Anterior cingulate cortex (tissue), 58 donors: ENCODE measurements around the gene FAAP100.

Experiments
- DNase-seq, 58 donors: peaks; one replicate each; lab custom pipeline; 2025; lab: John Stamatoyannopoulos, UW

The FAAP100 gene

DNA sequence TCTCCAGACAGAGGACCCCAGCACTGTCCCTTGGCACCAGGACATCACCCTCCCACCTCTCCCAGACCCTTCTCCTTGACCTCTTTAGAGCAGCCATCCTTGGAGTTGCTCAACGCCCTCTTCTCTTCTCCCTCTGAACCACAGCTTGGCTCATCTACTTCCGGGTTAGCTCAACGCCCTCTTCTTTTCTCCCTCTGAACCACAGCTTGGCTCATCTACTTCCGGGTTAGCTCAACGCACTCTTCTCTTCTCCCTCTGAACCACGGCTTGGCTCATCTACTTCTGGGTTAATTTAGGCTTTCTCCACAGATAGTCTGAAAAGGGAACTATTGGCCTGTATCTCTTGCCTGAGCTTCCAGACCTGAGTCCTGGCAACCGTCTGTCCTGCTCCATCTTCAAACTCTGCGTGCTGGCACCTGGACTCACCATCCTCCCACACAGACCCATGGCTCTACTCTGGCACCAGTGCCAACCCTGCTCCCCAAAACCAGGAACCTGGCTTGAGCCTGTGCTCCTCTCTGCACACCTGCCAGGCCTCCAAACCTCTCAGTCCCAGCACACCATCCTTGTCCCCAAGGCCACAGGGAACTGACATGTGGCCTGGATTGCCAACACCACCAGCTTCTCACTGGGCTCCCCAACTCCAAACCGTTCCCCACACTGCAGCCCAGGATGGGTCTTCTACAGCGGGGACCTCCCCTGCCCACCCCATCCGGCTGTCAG lies 25.3 kb upstream of the FAAP100 start:
- no peak for DNase-seq

- DNase-seq: no peak
Observed at GRCh38 chr17:81576621-81577277, 24.6 kb upstream of the FAAP100 start.

DNA sequence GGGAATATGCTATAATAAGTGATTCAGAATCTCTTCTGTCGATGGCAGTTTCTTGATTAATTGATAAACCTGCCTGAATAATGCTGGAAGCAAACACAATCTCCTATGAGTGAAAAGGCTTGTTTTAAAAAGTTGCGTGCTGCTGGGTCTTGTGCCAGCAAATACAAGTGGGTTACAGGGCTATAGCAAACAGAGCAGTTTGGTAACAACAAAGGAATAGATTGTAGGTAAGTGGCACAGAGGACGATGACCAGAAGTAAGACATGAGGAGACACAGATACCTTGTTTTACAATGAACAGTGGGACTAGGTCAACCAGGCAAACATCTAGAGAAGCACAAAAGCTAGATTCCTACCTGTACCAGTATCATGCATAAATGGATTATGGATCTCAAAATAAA lies 23.7 kb upstream of the FAAP100 start:
- DNase-seq: no peak

- DNase-seq: no peak
Observed at GRCh38 chr17:81574643-81574956, 22.4 kb upstream of the FAAP100 start.

GRCh38 chr17:81573794-81574642 lies 21.9 kb upstream of the FAAP100 start:
- no peak for DNase-seq

- no peak for DNase-seq
Observed at GRCh38 chr17:81572563-81573168, 20.5 kb upstream of the FAAP100 start.

DNA sequence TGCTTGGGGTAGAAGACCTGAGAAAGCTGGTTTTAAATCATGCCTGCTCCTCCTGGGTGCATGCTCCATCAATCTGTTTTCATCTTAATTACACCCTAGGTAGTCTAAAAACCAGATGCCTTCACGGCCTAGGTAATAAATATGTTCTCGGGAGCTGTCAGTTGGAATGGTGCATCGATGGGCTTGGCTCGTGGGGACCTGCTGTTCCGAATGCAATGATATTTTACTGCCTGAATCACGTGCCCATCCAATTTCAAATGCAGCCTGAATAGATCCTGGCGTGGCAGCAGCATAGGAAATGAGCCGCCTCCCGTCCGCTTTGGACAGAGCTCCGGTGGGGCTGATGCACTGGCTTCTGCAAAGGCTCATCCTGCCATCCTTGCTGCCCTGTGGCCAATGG lies 18.8 kb upstream of the FAAP100 start:
- peak in 5 of 58 donors; percentile 13 to 48 (median 27) for DNase-seq

- no peak for DNase-seq
Observed at GRCh38 chr17:81569986-81570514, 17.9 kb upstream of the FAAP100 start.

DNA sequence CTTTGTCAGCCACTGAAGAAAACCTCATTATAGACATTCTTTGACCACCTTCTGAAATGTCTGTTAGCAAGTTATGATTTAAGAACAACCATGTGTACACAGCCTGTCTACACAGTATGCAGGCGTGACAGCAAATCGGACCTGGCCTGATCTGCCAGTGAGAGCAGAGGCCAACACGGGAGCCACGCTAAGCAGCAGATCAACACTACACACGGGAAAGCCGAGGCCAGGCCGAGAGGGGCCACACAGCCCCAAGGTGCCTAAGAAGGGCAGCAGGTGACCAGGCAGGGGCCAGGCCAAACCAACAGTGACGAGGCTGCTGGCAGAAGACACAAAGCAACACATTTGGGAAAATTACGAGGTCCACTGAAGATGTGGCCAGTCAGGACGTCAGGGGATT lies 16.3 kb upstream of the FAAP100 start:
- DNase-seq: no peak

DNA sequence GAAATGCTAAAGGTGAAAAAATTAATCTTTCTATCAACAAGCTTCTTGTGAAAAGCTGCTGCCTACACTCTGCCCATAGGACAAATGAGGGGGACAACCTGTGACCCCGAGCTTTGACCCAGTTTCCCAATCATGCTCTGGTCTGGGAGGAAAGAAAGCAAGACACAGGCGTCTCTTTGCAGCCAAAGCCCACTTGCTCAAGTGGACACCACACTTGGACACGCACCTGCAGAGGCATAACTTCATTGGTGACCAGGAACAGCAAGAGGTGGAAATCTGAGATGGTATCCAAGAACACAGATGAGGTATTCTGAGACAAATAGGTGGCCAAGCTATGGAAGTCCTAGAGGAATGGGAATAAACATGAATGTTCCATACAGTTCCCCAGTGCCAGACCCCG lies 15.0 kb upstream of the FAAP100 start:
- DNase-seq: no peak

DNA sequence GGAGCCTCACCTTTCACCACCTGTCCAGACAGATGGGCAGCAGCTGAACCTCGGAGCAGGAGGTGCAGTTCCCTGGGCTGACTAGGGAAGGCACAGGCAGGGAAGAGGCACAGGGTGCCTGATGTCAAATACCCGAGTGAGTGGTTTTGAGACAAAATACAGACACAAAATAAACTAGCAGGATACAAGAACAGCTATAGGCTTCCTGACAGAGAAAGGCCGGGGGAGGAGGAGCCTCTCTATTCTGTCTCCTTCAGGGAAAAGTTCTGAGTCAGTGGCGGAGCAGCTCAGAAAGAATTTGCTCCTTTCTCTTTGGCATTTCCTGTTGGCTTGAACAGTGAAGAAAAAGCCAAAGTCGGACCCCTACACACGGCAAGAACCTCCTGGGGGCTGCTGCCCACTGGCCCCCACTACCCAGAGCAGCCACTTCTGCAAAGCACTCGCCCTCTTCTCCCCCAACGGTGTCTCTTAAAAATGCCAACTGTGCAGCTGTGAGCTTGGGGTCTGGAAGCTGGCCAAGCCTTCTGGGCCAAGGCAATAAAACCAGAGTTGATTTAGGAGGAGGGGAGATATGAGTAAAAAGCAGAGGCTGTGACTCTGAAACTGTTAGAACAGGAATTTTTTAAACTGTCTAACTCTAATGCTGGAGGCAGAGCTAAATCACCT lies 14.4 kb upstream of the FAAP100 start:
- peak in 14 of 58 donors; percentile 11 to 36 (median 24) for DNase-seq

DNA sequence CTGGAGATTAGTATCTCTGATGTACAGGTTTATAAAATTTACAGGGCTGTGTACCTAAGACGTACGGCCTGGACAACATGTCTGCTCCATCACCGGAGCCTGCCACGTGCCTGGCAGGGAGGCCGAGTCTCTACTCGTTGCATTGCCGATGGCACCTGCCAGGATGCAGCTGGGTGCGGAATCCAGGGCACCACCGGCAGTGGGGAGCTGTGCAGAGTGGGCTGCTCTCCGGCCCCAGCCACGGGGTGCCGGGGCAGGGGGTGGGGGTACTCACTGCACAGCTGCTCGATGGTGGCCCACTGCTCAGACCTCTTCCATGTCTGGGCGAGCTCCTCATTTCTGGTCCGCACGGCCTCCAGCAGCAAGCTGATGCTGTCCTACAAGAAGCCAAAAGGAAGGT lies 13.1 kb upstream of the FAAP100 start:
- DNase-seq: no peak

GRCh38 chr17:81564778-81565177 lies 12.6 kb upstream of the FAAP100 start:
- DNase-seq: no peak

DNA sequence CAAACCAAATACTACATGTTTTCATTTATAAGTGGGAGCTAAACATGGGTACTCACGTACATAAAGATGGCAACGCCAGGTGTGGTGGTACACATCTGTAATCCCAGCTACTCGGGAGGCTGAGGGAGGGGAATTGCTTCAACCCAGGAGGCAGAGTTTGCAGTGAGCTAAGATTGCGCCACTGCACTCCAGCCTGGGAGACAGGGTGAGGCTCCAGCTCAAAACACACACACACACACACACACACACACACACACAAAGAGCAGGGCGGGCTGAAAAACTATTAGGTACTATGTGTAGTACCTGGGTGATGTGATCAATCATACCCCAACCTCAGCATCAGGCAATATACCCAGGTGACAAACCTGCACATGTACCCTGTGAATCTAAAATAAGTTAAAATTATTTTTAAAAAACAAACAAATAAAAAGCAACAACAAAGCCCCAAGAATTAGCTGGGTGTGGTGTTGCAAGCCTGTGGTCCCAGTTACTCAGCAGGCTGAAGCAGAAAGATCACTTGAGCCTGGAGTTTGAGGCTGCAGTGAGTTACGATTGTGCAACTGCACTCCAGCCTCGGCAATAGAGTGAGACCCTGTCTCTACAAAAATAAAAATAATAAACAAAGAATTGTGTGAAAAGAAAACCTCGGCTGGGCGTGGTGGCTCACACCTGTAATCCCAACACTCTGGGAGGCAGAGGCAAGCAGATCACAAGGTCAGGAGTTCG lies 11.9 kb upstream of the FAAP100 start:
- DNase-seq: no peak

DNA sequence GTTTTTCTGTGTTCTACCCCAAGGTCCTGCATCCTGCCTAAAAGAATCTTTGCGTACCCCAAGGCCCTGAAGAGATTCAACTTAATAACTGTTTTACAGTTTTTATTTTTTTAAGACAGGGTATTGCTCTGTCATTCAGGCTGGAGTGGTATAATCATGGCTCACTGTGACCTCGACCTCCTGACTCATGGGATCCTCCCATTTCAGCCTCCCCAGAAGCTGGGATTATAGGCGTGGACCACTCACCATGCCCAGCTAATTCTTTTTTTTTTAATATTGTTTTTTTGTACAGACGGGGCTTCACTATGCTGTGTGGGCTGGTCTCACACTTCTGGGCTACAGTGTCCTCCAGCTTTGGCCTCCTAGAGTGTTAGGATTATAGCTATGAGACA lies 9.3 kb upstream of the FAAP100 start:
- DNase-seq: no peak

DNA sequence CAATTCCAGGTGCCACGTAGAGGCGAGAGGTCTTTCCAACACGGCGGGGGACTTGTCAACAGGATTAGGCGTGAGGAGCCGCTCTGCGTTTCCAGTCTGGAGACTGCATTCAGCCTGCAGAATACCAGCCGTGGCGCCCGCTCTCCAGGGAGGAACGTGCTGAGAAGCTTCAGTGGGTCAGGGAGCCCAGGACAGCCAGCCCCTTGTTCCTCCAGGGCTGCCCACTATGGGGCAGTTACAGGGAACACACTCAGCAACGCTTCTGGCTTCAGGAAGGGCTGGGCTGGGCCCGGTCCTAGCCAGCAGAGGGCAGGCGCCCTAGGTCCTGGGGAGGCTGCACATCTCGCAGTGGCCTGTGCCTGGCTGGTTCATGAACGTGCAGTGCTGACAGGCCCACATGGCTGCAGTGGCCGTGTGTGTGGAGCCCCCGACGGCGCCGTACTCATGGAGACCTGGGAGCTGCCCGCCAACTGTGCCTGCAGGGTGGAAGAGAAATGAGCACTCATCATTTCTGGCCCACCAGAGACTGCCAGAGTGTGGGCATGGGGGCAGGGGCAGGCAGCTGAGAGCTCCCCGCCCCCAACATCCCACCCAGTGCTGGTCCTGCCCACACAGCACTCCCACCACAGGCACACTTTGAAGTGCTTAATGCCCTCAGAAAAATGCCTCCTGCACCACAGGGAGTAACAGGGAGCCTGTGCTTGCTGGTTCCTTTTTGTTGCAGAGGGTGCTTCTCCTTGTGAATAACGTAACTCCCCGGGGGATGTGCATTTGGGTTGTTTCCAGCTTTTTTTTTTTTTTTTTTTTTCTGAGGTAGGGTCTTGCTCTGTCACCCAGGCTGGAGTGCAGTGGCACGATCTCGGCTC lies 7.0 kb upstream of the FAAP100 start:
- peak in 8 of 58 donors; percentile 17 to 54 (median 35) for DNase-seq

DNA sequence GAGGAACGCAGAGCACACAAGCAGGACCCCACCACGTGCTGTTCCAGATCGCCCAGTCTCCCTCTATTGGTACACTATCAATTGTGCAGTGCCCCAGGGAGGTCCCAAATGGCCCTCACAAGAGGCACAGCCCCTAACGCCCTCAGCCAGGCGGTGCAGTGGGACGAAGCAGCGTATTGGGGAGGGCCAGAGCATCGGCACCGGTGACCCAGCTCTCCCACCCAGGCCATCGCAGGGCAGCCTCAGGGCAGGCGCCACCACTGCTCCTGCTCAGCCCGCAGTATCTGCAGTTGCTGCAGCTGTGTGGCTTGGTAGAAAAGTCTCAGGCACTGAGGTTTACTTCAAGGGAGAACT lies 5.9 kb upstream of the FAAP100 start:
- DNase-seq: no peak

DNA sequence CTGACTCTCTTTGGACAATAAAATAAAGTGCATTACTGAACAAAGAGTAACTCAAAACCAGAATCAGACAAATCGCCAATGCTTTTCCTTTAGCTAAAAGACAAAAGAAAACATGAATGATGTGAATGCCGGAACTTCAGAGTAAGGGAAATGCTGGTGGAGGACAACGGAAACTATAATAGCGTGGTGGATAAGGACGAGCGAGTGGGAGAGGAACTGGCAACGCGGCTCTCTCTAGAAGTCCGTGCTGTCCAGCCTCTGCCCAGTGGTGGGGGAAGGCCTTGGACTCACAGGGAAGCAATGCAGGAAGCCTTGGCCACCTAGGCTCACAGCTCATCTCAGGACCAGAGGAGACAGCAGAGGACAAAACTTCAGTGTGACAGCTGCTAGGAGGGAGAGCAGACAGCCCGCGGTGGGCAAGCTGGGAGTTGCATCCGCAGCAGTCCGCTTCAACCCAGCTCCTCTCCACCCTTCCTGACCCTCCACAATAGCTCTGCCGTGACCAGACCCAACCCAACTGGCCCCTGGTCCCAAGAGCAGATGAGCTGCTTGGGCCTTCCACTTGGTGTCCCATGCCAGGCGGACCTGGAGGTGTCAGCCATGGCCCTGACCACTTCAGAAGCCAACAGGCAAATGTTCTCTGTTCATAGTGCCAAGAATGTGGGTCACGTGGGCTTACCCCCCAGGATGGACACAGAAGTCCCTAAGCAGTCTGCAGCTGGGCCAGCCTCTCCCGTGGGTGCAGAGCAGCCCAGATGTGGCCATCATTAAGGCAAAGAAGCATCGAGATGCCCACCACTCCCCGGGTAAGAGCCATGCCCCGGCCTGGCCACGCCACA lies 5.3 kb upstream of the FAAP100 start:
- no peak for DNase-seq
